DND-41 (cell line): ENCODE results near the gene FARP1.

ENCODE experiments used
- ATAC-seq: fragments of 200-7000 bp; cut with Tn5 transposase; 3 replicates; pipeline ENCODE4 v1.9.1; 2021; ENCODE audit warnings: low read depth; ENCODE audit not compliant: insufficient read depth
- DNase-seq: peaks from one replicate; pipeline ENCODE4 v3.0.0-alpha.2; 2020
- H2AFZ ChIP-seq: 2 replicates; pipeline ENCODE4 v1.6.0; 2012; ENCODE audit warnings: low read depth, low read length
- H3K27ac ChIP-seq: 2 replicates; pipeline ENCODE4 v1.5.1; 2012; ENCODE audit warnings: low read length, inconsistent platforms
- H3K27me3 ChIP-seq: fragments of 200-600 bp; sonication (generic); 2 replicates; pipeline ENCODE4 v1.6.0; 2012; ENCODE audit warnings: low read length, mild to moderate bottlenecking, inconsistent platforms; ENCODE audit not compliant: insufficient read depth, poor library complexity
- H3K36me3 ChIP-seq: 2 replicates; pipeline ENCODE4 v1.5.1; 2012; ENCODE audit warnings: low read length, inconsistent platforms; ENCODE audit not compliant: insufficient read depth
- H3K4me1 ChIP-seq: 2 replicates; pipeline ENCODE4 v1.5.1; 2012; ENCODE audit warnings: mild to moderate bottlenecking, low read length; ENCODE audit not compliant: insufficient read depth
- H3K4me2 ChIP-seq: 2 replicates; pipeline ENCODE4 v1.6.0; 2012; ENCODE audit warnings: mild to moderate bottlenecking, moderate library complexity, low read length, inconsistent platforms; ENCODE audit not compliant: insufficient read depth
- H3K4me3 ChIP-seq, 2 experiments: fragments of 200-600 bp in 1 of 2; shearing (Covaris generic) in 1 of 2; 2 replicates each; pipeline ENCODE4 v1.5.1; 2012 to 2016; ENCODE audit warnings: inconsistent platforms in 2 of 2, low read length in 2 of 2, mild to moderate bottlenecking in 2 of 2, low read depth in 1 of 2, moderate library complexity in 1 of 2
- H3K79me2 ChIP-seq: 2 replicates; pipeline ENCODE4 v1.6.0; 2012; ENCODE audit warnings: low read length, inconsistent platforms; ENCODE audit not compliant: insufficient read depth
- H3K9ac ChIP-seq: 2 replicates; pipeline ENCODE4 v1.6.0; 2012; ENCODE audit warnings: low read depth, mild to moderate bottlenecking, inconsistent platforms, low read length, moderate library complexity
- H3K9me3 ChIP-seq: 2 replicates; pipeline ENCODE4 v1.5.1; 2012; ENCODE audit warnings: low read length, moderate library complexity, mild to moderate bottlenecking, inconsistent platforms; ENCODE audit not compliant: insufficient read depth, severe bottlenecking
- H4K20me1 ChIP-seq: 2 replicates; pipeline ENCODE4 v1.6.0; 2012; ENCODE audit warnings: low read length; ENCODE audit not compliant: insufficient read depth
- CTCF ChIP-seq: IDR thresholded peaks from 2 replicates; pipeline ENCODE4 v1.5.1; 2012; ENCODE audit warnings: borderline replicate concordance, low read length, moderate library complexity, mild to moderate bottlenecking; ENCODE audit not compliant: poor library complexity, severe bottlenecking; ENCODE audit errors: extremely low read depth
- EZH2 ChIP-seq: IDR thresholded peaks from 3 replicates; pipeline ENCODE4 v1.6.1; 2012; ENCODE audit warnings: borderline replicate concordance, low read depth, mild to moderate bottlenecking, moderate library complexity, low read length, inconsistent platforms; ENCODE audit not compliant: severe bottlenecking

The FARP1 gene

GRCh38 chr13:98261165-98261702, 118.3 kb downstream of the FARP1 start:
- Histone ChIP-seq H2AFZ (no peak overlapping the region), H3K79me2 (no peaks in the 10 kb centered on the region), H3K4me3 (no peak overlapping the region), H3K4me1 (no peaks in the 10 kb centered on the region), H3K4me2 (no peak overlapping the region), H3K36me3 (no peaks in the 10 kb centered on the region), H4K20me1 (no peaks in the 10 kb centered on the region), H3K27ac (no peak overlapping the region), H3K9ac (no peak overlapping the region), H3K27me3 (peaks cover 5% of the 10 kb centered on the region), H3K9me3 (no peaks in the 10 kb centered on the region)
- ATAC-seq (no peak), DNase-seq (no peak)
- no peak for TF ChIP-seq CTCF
- TF ChIP-seq EZH2 = no peak

DNA sequence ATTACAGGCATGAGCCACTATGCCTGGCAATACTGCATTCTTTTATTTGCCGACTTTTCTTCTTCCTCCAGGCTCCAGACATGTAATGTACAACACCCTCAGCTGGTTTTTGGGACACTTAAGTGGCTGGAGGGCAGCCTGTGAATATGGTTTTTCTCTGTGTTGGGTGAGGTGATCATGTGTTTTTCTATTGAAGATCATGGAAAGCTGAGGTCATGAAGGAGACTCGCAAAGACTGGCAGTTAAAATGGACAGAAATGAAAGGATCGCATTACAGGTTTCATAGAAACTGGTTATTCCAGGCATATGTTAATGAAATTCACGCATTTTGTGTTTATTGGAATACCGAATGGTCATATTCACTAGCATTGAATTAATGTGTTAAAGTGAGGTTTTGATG, 119.4 kb downstream of the FARP1 start:
- no peak for DNase-seq
- Histone ChIP-seq H2AFZ (no peak overlapping the region), H3K9ac (no peak overlapping the region), H3K9me3 (no peaks in the 10 kb centered on the region), H3K4me2 (no peak overlapping the region), H3K4me3 (no peak overlapping the region), H3K79me2 (no peaks in the 10 kb centered on the region), H3K27me3 (peaks cover 5% of the 10 kb centered on the region), H4K20me1 (no peaks in the 10 kb centered on the region), H3K27ac (no peak overlapping the region), H3K36me3 (no peaks in the 10 kb centered on the region), H3K4me1 (no peaks in the 10 kb centered on the region)
- ATAC-seq = no peak
- TF ChIP-seq EZH2 = no peak
- TF ChIP-seq CTCF = no peak

- Histone ChIP-seq H3K4me1 (no peaks in the 10 kb centered on the region), H3K36me3 (no peaks in the 10 kb centered on the region), H3K27me3 (peaks cover 5% of the 10 kb centered on the region), H3K4me2 (no peak overlapping the region), H3K4me3 (no peak overlapping the region), H3K27ac (no peak overlapping the region), H3K79me2 (no peaks in the 10 kb centered on the region), H3K9ac (no peak overlapping the region), H2AFZ (no peak overlapping the region), H3K9me3 (no peaks in the 10 kb centered on the region), H4K20me1 (no peaks in the 10 kb centered on the region)
- TF ChIP-seq CTCF = no peak
- TF ChIP-seq EZH2 = no peak
- DNase-seq = no peak
- ATAC-seq = no peak
Measured at GRCh38 chr13:98263841-98264240, 120.9 kb downstream of the FARP1 start.

DNA sequence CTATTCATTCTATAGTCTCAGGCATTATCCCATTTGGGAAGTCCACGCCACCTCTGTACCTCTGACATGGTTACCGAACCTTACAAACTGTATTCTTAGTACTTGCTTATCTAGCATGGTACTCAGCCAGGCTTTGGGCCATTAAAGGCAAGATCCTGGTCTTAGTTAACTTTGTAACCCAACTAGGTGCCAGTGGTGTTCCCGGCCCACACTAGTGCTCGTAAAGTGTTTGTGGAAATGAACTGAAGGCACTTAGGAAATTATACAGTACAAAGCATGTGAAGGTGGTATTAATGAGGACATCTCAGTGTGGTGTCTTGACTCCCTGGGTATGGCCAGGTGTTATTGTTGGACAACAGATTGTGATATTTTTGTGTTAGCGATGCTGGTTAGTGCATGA, 122.0 kb downstream of the FARP1 start:
- Histone ChIP-seq H3K9me3 (no peaks in the 10 kb centered on the region), H3K27ac (no peak overlapping the region), H3K4me3 (no peak overlapping the region), H3K27me3 (peaks cover 5% of the 10 kb centered on the region), H3K4me2 (no peak overlapping the region), H3K79me2 (no peaks in the 10 kb centered on the region), H3K9ac (no peak overlapping the region), H3K4me1 (no peaks in the 10 kb centered on the region), H3K36me3 (no peaks in the 10 kb centered on the region), H2AFZ (no peak overlapping the region), H4K20me1 (no peaks in the 10 kb centered on the region)
- no peak for ATAC-seq
- no peak for DNase-seq
- TF ChIP-seq CTCF (no peak), EZH2 (no peak)
